ENCODE data around the gene ZDHHC11B.
"Not testable (repeated sequence)": the region's sequence is repeated elsewhere in the genome, so short reads cannot be mapped to it uniquely, and the experiment has no call there.

The ZDHHC11B gene

GRCh38 chr5:783881-784427 is 575 bp downstream of the ZDHHC11B start:
- ATAC-seq = not testable (repeated sequence)

- ATAC-seq = peak in 1 of 2 donors; percentile 17
Measured at GRCh38 chr5:783049-783802, 1.3 kb downstream of the ZDHHC11B start.

- not testable (repeated sequence) for ATAC-seq
Measured at GRCh38 chr5:782356-782755, 2.2 kb downstream of the ZDHHC11B start.

DNA sequence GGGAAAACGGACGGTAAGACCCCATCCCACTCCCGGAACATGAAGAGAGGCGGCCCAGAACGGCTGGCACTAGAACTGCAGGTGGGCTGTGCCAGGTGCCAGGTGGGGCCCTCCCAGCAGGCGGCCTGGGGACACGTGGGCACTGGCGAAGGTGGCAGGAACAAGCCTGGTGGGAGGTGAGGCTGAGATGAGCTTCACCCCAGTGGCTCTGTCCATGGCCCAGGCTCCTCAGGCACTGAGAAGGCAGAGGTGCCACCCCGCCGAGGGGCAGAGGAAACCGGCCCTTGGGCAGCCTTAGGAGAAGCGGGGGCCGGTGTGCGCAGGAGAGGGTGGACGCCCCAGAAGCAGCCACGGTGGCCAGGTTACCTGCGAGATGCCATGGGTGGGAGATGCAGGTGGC is 4.0 kb downstream of the ZDHHC11B start:
- ATAC-seq = not testable (repeated sequence)

DNA sequence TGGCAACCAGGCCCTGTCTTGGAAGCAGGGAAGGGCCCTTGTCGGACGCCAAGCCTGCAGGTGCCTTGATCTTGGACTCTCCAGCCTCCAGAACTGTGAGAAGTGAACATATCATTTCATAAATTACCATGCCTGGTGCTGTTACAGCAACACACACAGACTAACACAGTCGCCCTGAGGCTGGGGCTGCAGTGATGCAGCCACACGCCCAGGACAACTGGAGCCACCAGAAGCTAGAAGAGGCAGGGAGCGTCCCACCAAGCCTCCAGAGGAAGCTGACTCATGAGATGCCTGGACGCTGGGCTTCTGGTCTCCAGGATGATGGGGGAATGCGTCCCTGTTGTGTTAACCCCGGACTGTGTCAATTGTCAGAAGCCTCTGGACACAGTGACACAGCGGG is 5.6 kb downstream of the ZDHHC11B start:
- not testable (repeated sequence) for ATAC-seq

DNA sequence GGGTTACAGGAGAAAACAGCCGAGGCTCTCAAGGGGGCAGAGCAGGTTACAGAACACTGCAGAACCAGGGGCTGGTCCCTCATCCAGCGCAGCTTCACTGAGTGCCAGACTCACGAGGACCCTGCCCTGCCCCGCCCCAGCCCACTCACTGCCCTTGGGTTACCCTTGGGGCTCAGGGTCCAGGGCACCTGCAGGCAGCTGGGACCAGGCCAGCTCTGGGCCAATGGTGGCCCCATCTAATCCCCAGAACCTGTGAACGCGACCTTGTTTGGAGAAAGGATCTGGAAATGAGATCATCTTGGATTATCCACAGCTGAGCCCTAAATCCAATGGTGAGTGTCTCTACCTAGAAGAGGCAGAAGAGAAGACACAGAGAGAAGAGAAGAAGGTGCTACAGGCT is 6.1 kb downstream of the ZDHHC11B start:
- ATAC-seq = not testable (repeated sequence)

GRCh38 chr5:777756-778161 is 6.8 kb downstream of the ZDHHC11B start:
- ATAC-seq = no peak

GRCh38 chr5:776862-777711 is 7.4 kb downstream of the ZDHHC11B start:
- no peak for ATAC-seq

- ATAC-seq = no peak
Measured at GRCh38 chr5:775961-776861, 8.3 kb downstream of the ZDHHC11B start.

DNA sequence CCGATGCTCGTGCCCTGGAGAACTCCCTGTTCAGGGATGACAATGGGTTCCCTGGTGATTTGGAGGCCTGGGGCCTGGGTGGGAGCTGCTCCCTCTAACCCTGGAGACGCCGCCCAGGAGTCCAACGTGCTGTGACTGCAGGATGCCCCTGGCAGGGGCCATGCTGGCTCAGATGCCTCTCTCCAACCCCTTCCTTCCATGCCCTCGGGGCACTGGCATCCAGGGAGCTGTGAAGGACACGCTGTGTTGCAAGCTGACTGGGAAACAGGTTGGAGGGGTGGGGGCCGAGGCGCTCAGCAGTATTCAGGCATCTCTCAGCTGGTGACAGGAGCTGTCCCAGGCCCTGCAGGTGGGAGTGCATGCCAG is 9.0 kb downstream of the ZDHHC11B start:
- ATAC-seq = not testable (repeated sequence)

DNA sequence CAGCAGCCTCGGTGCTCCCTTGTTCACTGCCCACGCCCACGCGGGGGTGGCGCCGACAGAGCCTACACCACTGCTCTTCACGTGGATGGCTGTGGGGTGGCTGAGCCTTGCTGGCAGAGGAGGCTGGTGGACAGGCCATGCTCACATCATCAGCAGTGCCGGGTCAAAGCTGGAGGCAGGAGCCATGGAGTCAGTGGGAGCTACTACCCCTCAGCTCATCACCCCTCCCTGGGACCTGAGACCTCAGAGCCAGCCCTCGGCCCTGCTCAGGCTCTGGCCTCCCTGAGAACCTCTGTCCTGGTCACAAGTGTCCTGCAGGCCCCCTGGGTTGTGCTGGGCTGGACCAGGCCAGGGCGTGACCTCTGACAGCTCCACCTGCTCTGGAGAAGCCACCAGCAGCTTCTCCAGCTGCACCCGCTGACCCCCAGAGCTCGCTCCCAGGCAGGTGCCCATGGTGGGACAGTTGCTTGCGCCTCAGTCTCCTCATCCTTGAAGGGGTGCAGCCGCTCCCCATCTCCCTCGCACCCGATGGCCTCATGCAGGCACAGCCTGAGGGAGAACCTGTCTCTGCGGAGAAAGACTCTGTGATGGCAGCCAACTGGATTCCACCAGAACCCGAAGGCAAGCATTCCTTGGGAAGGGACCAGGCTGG is 9.5 kb downstream of the ZDHHC11B start:
- ATAC-seq = peak in 1 of 2 donors; percentile 4

- ATAC-seq = not testable (repeated sequence)
Measured at GRCh38 chr5:774304-774703, 10.2 kb downstream of the ZDHHC11B start.

DNA sequence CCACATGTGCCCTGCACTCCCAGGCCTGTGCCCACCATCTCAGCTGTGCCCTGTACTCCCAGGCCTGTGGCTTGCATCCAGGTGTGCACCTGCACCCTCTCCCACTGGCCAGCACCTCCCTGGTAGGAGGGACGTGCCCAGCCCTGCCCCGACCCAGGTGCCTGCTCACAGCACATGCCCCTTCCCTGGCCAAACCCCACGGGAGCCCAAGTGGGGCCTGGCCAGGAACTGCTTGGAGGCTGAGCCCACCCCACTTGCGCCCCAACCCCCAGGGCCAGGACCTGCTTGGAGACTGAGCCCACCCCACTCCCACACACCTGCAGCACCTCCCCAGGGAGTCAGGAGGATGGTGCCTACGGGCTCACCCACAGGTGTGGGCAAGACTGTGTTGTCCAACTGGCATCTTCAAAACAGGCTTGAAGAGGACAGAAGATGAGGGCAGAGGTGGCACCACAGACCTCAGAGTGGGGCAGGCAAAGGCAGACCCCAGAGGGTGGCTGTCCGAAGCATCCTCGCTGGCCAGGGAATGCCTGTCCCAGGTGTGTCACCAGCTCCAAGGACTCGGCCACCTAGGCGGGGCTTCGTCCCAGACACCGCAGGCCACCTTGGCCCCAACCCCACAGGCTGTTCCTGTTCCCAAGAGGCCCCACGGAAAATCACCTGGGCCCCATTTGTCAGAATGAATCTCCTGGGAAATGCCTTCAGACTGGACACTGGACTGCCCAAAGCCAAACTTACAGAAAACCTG is 10.8 kb downstream of the ZDHHC11B start:
- ATAC-seq = no peak

- ATAC-seq = not testable (repeated sequence)
Measured at GRCh38 chr5:772931-773330, 11.6 kb downstream of the ZDHHC11B start.

- not testable (repeated sequence) for ATAC-seq
Measured at GRCh38 chr5:772547-772890, 12.0 kb downstream of the ZDHHC11B start.

GRCh38 chr5:771841-772546 is 12.5 kb downstream of the ZDHHC11B start:
- ATAC-seq = not testable (repeated sequence)

DNA sequence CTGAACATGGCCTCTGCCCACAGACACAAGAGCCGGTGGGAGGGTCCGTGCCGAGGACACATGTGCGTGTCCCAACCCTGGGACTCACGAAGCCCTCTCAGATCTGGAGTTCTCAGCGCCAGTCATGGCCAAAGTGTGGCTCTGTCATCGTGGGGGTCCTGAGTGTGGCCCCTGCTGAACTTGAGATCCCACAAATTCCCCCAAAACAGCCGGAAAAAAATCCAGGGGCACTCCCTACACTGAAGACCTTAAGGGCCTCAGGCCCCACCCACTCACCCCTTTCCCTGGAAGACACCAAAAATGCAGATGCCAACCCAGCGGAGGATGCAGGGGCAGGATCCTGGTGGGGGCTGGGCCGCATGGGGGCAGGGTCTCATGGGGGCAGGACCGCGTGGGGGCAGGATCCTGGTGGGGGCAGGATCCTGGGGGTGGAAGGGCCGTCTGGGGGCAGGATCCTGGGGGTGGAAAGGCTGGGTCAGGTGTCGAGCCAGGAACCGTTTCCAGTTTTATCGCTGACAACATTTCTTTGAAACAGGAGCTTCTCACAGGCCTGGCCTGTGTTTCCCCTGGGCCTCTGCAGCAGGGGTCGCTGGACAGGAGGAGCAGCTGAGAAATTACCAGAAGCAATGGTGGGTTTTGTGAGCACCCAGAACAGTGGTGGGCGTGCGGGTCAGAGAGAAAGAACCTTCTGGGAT is 13.3 kb downstream of the ZDHHC11B start:
- ATAC-seq = not testable (repeated sequence)

DNA sequence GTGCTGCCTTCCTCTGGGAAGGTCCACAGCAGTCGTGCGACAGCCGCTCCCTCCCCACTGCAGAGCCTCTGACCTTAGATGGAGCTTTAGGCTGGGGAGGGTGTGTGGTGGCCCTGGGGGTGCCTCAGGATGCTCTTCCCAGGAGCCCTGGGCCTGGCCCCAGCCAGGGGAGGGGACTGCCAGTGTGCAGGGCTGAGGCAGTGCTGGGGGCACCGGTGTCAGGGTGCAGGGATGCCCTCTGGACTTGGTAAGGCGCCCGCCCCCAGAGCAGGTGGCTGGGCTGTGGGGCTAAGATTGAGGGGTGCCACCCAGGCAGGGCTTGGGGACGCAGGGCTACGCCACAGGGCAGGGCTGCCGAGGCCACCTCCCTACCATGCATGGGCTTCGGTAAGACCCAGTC is 13.9 kb downstream of the ZDHHC11B start:
- not testable (repeated sequence) for ATAC-seq

DNA sequence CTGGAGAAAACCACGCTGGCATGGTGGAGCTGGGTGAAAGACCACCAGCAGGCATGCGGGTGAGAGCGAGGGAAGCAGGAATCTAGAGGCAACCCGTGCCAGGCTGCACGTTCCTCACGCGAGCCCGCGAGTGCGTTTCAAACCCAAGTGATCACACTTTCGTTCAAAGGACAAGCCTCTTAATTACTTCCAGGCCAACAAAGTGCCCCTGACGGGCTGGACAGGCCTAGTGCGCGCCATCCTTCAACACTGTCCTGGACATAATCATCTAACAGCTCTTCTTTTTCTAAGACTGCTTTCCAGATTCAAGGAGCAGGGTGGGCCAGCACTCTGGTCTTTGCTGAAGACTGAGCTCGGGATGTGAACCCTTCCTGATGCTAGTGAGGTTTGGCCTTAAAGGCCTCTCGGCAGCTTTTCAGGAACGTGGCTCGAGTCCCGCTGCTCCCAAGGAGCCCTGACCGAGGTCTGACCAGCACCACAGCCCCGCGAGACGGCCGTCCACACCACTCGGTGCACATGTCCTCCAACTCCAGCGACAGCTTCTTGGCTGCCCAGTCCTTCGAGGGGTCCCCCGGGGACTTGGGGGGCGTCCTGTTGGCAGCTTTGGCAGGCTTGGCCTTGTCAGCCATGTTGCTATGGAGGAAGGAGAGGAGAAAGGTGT is 14.9 kb downstream of the ZDHHC11B start:
- not testable (repeated sequence) for ATAC-seq
